CD4-positive, alpha-beta memory T cell (primary cell): ENCODE measurements around the gene EFCAB5. TPM values are rescaled to one million over a fixed set of nuclear protein-coding genes. Genes with fewer than 3 reads are reported as not detected.
"Not testable (repeated sequence)": the region's sequence is repeated elsewhere in the genome, so short reads cannot be mapped to it uniquely, and the experiment has no call there.

Experiments
- CTCF ChIA-PET: fragments of 350-600 bp; sonication (Branson Sonifier 250); formaldehyde crosslinking; loops from one replicate; lab custom pipeline; 2021; ENCODE audit warnings: inconsistent platforms; ENCODE audit not compliant: partially characterized antibody; lab: Charles Lee
- POLR2A ChIA-PET: fragments of 350-600 bp; sonication (Branson Sonifier 250); formaldehyde crosslinking; loops from one replicate; lab custom pipeline; 2021; ENCODE audit not compliant: partially characterized antibody; lab: Charles Lee
- DNase-seq, 5 donors: peaks; one replicate each; pipeline versions ENCODE4 v3.0.0 to v3.0.0-alpha.2; 2020 to 2022; ENCODE audit warnings: mixed read lengths in 1 of 5
- H3K27ac ChIP-seq: one replicate; pipeline ENCODE4 v1.7.0; 2013; ENCODE audit warnings: low read depth, low read length
- H3K27me3 ChIP-seq: 2 replicates; pipeline ENCODE4 v1.7.0; 2013; ENCODE audit warnings: mild to moderate bottlenecking, low read length, moderate library complexity; ENCODE audit not compliant: insufficient read depth
- H3K36me3 ChIP-seq: 2 replicates; pipeline ENCODE4 v1.7.0; 2013; ENCODE audit warnings: mild to moderate bottlenecking, low read length, moderate library complexity; ENCODE audit not compliant: insufficient read depth
- H3K4me1 ChIP-seq: 2 replicates; pipeline ENCODE4 v1.7.0; 2013; ENCODE audit warnings: mild to moderate bottlenecking, low read length, moderate library complexity; ENCODE audit not compliant: insufficient read depth
- H3K4me3 ChIP-seq, 2 donors: one replicate each; pipeline ENCODE4 v1.7.0; 2013; ENCODE audit warnings: low read length in 2 of 2, mild to moderate bottlenecking in 1 of 2
- H3K9me3 ChIP-seq, 2 donors: one replicate each; pipeline ENCODE4 v1.7.0; 2013; ENCODE audit warnings: low read length in 2 of 2, control low read depth in 1 of 2; ENCODE audit not compliant: control insufficient read depth in 1 of 2
- H3K27ac Mint-ChIP-seq, 7 donors: one replicate each; pipeline ENCODE4 v1.8.0; 2020 to 2021; ENCODE audit warnings: mixed read lengths in 7 of 7, mild to moderate bottlenecking in 6 of 7, inconsistent platforms in 3 of 7, moderate library complexity in 3 of 7
- H3K27me3 Mint-ChIP-seq, 2 donors: one replicate each; pipeline ENCODE4 v1.8.0; 2020 to 2021; ENCODE audit warnings: mixed read lengths in 2 of 2
- H3K36me3 Mint-ChIP-seq, 2 donors: one replicate each; pipeline ENCODE4 v1.8.0; 2020 to 2021; ENCODE audit warnings: mixed read lengths in 2 of 2, inconsistent platforms in 1 of 2, mild to moderate bottlenecking in 1 of 2
- H3K4me1 Mint-ChIP-seq, 4 donors: one replicate each; pipeline ENCODE4 v1.8.0; 2020 to 2021; ENCODE audit warnings: mixed read lengths in 4 of 4, mild to moderate bottlenecking in 1 of 4
- H3K4me3 Mint-ChIP-seq, 8 donors: one replicate each; pipeline ENCODE4 v1.8.0; 2020 to 2021; ENCODE audit warnings: mixed read lengths in 8 of 8, mild to moderate bottlenecking in 7 of 8, moderate library complexity in 6 of 8, inconsistent platforms in 3 of 8
- H3K9me3 Mint-ChIP-seq, 8 donors: one replicate each; pipeline ENCODE4 v1.8.0; 2020 to 2021; ENCODE audit warnings: mixed read lengths in 8 of 8, mild to moderate bottlenecking in 5 of 8, inconsistent platforms in 3 of 8, moderate library complexity in 1 of 8
- intact Hi-C: fragments of 100-400 bp; cut with micrococcal nuclease; formaldehyde crosslinking; loops from one replicate; pipeline ENCODE4 v1.15.1; 2023
- polyA plus RNA-seq, 2 donors: library from polyadenylated mRNA; unstranded; fragments of 300-500 nt; fragmentation: Illumina TruSeq; gene quantifications; one replicate each; pipeline ENCODE4 v1.2.3, GENCODE V29; 2021
- total RNA-seq, 2 experiments: library from RNA; stranded (reverse); gene quantifications; one replicate each; pipeline ENCODE4 v1.2.3, GENCODE V29; 2021

Gene EFCAB5
- total and polyA plus RNA-seq, 4 experiments from 2014 or later, result 0.39 to 4.7 (median 1.7) TPM

DNA sequence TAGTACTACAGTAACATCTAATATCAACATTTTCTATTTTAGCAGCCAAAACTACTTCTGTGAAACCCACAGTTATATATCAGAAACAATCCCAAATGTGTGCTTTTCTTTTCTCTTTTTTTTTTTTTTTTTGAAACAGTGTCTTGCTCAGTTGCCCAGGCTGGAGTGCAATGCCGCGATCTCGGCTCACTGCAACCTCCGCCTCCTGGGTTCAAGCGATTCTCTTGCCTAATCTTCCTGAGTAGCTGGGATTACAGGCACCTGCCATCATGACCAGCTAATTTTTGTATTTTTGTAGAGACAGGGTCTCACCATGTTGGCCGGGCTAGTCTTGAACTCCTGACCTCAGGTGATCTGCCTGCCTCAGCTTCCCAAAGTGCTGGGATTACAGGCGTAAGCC, 177.2 kb downstream of the EFCAB5 start:
- H3K4me3 ChIP-seq, result not testable (repeated sequence)
- H3K4me1 Mint-ChIP-seq, result peaks cover 32 to 60% (median 42%) of the 10 kb centered on the region in 4 donors

DNA sequence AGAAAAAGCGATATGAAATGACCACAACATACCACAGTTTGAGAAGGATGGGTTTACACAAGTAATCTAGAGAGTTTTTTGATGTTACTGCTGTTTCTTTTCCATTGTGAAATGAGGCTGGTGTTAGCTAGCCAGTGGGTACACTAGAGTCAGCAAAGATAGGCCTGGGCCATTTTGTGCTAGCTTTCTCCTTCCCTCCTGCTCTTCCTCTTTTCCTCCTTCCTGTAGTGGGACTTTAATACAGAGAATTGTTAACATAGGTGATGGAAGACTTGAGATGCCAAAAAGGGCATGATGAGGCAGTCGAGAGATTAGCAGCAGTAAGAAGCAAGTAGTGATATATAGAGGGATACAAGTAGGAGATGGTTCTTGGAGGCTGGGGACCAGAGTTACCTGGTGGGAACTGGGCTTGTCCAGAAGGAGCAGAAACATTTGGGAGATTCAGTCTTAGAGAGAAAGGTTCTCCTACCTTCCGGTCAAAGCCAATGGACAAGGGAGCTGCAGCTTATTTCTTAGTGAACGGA, 182.9 kb downstream of the EFCAB5 start:
- Histone ChIP-seq H3K27me3 (no peaks in the 10 kb centered on the region), H3K36me3 (peaks cover 11% of the 10 kb centered on the region), H3K27ac (no peak overlapping the region), H3K9me3 (no peaks in the 10 kb centered on the region), H3K4me1 (peaks cover 20% of the 10 kb centered on the region), H3K4me3 (no peak overlapping the region)
- Mint-ChIP-seq H3K36me3 (peaks cover 3 to 31% of the 10 kb centered on the region in 2 donors), H3K27me3 (no peaks in the 10 kb centered on the region), H3K27ac (peak overlapping the region in 3 of 7 donors; percentile 10 to 83 (median 53)), H3K4me3 (no peak overlapping the region), H3K9me3 (no peaks in the 10 kb centered on the region), H3K4me1 (peaks cover 24 to 47% (median 34%) of the 10 kb centered on the region in 4 donors)
- ChIA-PET POLR2A (interaction anchor here (0.6 to 3.3 kb wide), 6 partner anchors 20 to 970 kb away, joined by 3 to 11 read pairs (median 6); partner anchors contain the start of gene BLMH), CTCF (interaction anchor here (0.7 to 7.6 kb wide), 21 partner anchors 10 to 367 kb away, joined by 3 to 107 read pairs (median 5); partner anchors contain the start of genes GOSR1 and TMIGD1)
- intact Hi-C loops, result no loop called here
- no peak for DNase-seq

More for the DNA sequence above, 177.2 kb downstream of the EFCAB5 start:
- H3K36me3 ChIP-seq, H3K9me3 Mint-ChIP-seq, H3K27ac ChIP-seq, DNase-seq, H3K9me3 ChIP-seq, H3K27me3 Mint-ChIP-seq, H3K27me3 ChIP-seq: not testable (repeated sequence)
- H3K4me3 Mint-ChIP-seq, result peak overlapping the region in 4 of 8 donors; percentile 18 to 100 (median 98)
- ChIA-PET CTCF (interaction anchor here (0.7 to 2.3 kb wide), 8 partner anchors 8 to 507 kb away, joined by 3 to 15 read pairs (median 4); no protein-coding TSS in a partner anchor), POLR2A (interaction anchor here (1.0 kb wide), 1 partner anchor 174 kb away, joined by 4 read pairs; no protein-coding TSS in a partner anchor)
- H3K36me3 Mint-ChIP-seq, result peaks cover 3 to 34% of the 10 kb centered on the region in 2 donors
- peak overlapping the region in 6 of 7 donors; percentile 4 to 100 (median 81) for H3K27ac Mint-ChIP-seq
- peaks cover 36% of the 10 kb centered on the region for H3K4me1 ChIP-seq
- intact Hi-C loops, result loop anchor here (5.0 kb wide), 2 partner anchors 174 to 359 kb away; partner anchors contain the start of genes BLMH and GOSR1

DNA sequence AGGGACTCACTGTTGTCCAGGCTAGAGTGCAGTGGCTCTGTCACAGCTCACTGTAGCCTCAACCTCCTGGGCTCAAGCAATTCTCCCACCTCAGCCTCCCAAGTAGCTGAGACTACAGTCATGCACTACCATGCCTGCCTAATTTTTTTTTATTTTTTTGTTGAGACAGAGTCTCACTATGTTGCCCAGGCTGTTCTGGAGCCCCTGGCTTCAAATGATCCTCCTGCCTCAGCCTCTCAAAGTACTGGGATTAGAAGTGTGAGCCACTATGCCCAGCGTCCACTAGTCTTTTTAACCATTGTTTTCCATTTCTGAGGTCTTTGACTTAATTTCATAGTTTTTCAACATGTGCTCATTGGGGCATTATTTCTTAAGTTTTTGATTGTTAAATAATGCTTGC, 188.7 kb downstream of the EFCAB5 start:
- no peak overlapping the region for H3K27ac Mint-ChIP-seq
- no peak for DNase-seq

DNA sequence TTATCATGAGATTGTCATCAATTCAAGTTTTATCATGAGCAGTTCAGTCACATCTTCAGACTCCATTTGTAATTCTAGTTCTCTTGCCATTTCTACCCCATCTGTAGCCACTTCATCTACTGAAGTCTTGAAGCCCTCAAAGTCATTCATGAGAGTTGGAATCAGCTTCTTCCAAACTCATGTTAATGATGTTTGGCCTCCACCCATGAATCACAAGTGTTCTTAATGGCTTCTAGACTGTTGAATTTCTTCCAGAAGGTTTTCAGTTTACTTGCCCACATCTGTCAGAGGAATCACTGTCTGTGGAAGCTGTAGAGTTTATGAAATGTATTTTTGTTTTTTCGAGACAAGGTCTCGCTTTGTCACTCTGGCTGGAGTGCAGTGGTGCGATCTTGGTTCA, 191.2 kb downstream of the EFCAB5 start:
- POLR2A ChIA-PET, result no interaction called here
- CTCF ChIA-PET, result interaction anchor here (1.0 to 3.2 kb wide), 5 partner anchors 8 to 326 kb away, joined by 3 to 17 read pairs (median 5); no protein-coding TSS in a partner anchor
- Mint-ChIP-seq H3K9me3 (no peaks in the 10 kb centered on the region), H3K36me3 (peaks cover 14 to 37% of the 10 kb centered on the region in 2 donors), H3K27ac (no peak overlapping the region), H3K4me1 (peaks cover 11 to 18% (median 17%) of the 10 kb centered on the region in 4 donors), H3K4me3 (no peak overlapping the region), H3K27me3 (no peaks in the 10 kb centered on the region)
- intact Hi-C loops, result no loop called here
- H3K36me3 ChIP-seq, result no peaks in the 10 kb centered on the region
- peaks cover 3% of the 10 kb centered on the region for H3K4me1 ChIP-seq
- no peak overlapping the region for H3K4me3 ChIP-seq
- no peaks in the 10 kb centered on the region for H3K27me3 ChIP-seq
- no peak overlapping the region for H3K27ac ChIP-seq
- DNase-seq, result no peak
- no peaks in the 10 kb centered on the region for H3K9me3 ChIP-seq

More for the DNA sequence above, 188.7 kb downstream of the EFCAB5 start:
- Mint-ChIP-seq H3K9me3 (no peaks in the 10 kb centered on the region), H3K4me1 (peaks cover 12 to 22% (median 16%) of the 10 kb centered on the region in 4 donors), H3K36me3 (peaks cover 14 to 39% of the 10 kb centered on the region in 2 donors), H3K27me3 (no peaks in the 10 kb centered on the region), H3K4me3 (no peak overlapping the region)
- H3K27me3 ChIP-seq, result no peaks in the 10 kb centered on the region
- ChIA-PET POLR2A (no interaction called here), CTCF (no interaction called here)
- peaks cover 3% of the 10 kb centered on the region for H3K36me3 ChIP-seq
- no peaks in the 10 kb centered on the region for H3K9me3 ChIP-seq
- intact Hi-C loops, result no loop called here
- H3K27ac ChIP-seq, result no peak overlapping the region
- H3K4me1 ChIP-seq, result peaks cover 3% of the 10 kb centered on the region
- no peak overlapping the region for H3K4me3 ChIP-seq

DNA sequence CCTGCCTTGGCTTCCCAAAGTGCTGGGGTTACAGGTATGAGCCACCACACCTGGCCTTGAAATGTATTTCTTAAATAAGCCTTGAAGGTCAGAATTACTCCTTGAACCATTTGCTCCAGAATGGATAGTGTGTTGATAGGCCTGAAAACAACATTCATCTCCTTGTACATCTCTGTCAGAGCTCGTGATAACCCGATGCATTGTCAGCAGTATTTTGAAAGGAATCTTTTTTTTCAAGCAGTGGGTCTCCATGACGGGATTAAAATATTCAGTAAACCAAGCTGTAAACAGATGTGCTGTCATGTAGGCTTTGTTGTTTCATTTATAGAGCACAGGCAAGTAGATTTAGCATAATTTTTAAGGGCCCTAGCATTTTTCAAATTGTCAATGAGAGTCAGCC, 191.8 kb downstream of the EFCAB5 start:
- no peak for DNase-seq
- Histone ChIP-seq H3K9me3 (no peaks in the 10 kb centered on the region), H3K4me1 (peaks cover 3% of the 10 kb centered on the region), H3K36me3 (no peaks in the 10 kb centered on the region), H3K4me3 (no peak overlapping the region), H3K27ac (no peak overlapping the region), H3K27me3 (no peaks in the 10 kb centered on the region)
- no peaks in the 10 kb centered on the region for H3K27me3 Mint-ChIP-seq
- H3K9me3 Mint-ChIP-seq, result no peaks in the 10 kb centered on the region
- H3K4me3 Mint-ChIP-seq, result no peak overlapping the region
- ChIA-PET CTCF (interaction anchor here (1.0 to 3.2 kb wide), 5 partner anchors 8 to 326 kb away, joined by 3 to 17 read pairs (median 5); no protein-coding TSS in a partner anchor), POLR2A (no interaction called here)
- intact Hi-C loops, result no loop called here
- peaks cover 15 to 24% (median 21%) of the 10 kb centered on the region in 4 donors for H3K4me1 Mint-ChIP-seq
- peak overlapping the region in 2 of 7 donors; percentile 15 to 41 for H3K27ac Mint-ChIP-seq
- peaks cover 14 to 37% of the 10 kb centered on the region in 2 donors for H3K36me3 Mint-ChIP-seq

DNA sequence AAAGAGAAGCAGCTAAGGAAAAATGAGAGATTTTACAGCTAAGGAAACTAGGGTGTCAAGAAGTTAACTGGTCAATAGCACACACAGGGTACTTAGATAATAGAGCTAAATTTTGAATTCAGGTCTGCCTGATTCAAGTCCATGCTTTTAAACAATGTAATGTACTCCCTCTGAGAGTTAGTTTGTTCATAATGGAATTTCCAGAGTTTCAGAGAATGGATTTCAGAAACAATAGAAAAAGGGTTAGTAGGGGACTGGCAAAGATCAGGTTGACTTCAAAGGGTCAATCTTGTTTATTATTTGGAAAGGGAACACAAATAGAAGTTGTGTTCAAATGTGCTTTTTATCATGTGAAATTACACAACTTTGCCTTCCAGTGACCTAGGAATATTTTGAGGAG, 193.1 kb downstream of the EFCAB5 start:
- Histone ChIP-seq H3K4me3 (no peak overlapping the region), H3K4me1 (peaks cover 3% of the 10 kb centered on the region), H3K9me3 (no peaks in the 10 kb centered on the region), H3K27me3 (no peaks in the 10 kb centered on the region), H3K27ac (no peak overlapping the region), H3K36me3 (no peaks in the 10 kb centered on the region)
- Mint-ChIP-seq H3K27ac (peak overlapping the region in 2 of 7 donors; percentile 8 to 23), H3K9me3 (no peaks in the 10 kb centered on the region), H3K4me1 (peaks cover 20 to 28% (median 22%) of the 10 kb centered on the region in 4 donors), H3K4me3 (no peak overlapping the region), H3K36me3 (peaks cover 17 to 37% of the 10 kb centered on the region in 2 donors), H3K27me3 (no peaks in the 10 kb centered on the region)
- intact Hi-C loops, result no loop called here
- no peak for DNase-seq
- POLR2A ChIA-PET, result no interaction called here
- CTCF ChIA-PET, result interaction anchor here (1.3 to 3.2 kb wide), 2 partner anchors 10 to 30 kb away, joined by 5 to 17 read pairs; no protein-coding TSS in a partner anchor

DNA sequence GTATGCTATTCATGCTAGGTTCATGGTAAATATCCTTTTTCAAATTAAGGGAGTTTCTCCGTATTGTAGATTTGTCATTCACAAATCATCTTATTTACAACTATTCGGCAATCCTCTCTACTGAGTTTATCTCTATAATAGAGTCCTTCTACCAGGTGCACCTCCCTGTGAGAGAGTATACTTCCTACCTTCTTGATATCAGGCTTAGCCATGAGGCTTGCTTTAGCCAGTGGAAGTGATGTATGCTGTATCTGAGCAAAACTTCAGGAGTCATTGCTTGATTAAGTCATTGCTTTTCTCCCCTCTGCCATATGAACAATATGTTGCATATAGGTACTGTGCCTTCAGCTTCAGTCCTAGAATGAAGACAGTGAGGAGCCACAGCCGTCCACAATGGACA, 195.7 kb downstream of the EFCAB5 start:
- H3K27me3 ChIP-seq, result no peaks in the 10 kb centered on the region
- POLR2A ChIA-PET, result interaction anchor here (0.6 kb wide), 1 partner anchor 136 kb away, joined by 3 read pairs; no protein-coding TSS in a partner anchor
- H3K36me3 ChIP-seq, result no peaks in the 10 kb centered on the region
- no peak overlapping the region for H3K4me3 ChIP-seq
- CTCF ChIA-PET, result interaction anchor here (1.6 kb wide), 1 partner anchor 199 kb away, joined by 6 read pairs; no protein-coding TSS in a partner anchor
- Mint-ChIP-seq H3K27ac (peak overlapping the region in 5 of 7 donors; percentile 13 to 30 (median 19)), H3K4me3 (peak overlapping the region in 1 of 8 donors; percentile 6), H3K27me3 (no peaks in the 10 kb centered on the region), H3K4me1 (peaks cover 22 to 28% (median 24%) of the 10 kb centered on the region in 4 donors), H3K9me3 (no peaks in the 10 kb centered on the region), H3K36me3 (peaks cover 17 to 21% of the 10 kb centered on the region in 2 donors)
- no peak for DNase-seq
- H3K9me3 ChIP-seq, result no peaks in the 10 kb centered on the region
- H3K4me1 ChIP-seq, result no peaks in the 10 kb centered on the region
- intact Hi-C loops, result no loop called here
- no peak overlapping the region for H3K27ac ChIP-seq
